PC-3 (cell line): Measurements from ENCODE around the gene OPALIN. TPM values are rescaled to one million over a fixed set of nuclear protein-coding genes. Genes with fewer than 3 reads are reported as not detected.

Experiments used
- ATAC-seq: fragments of 200-7000 bp; cut with Tn5 transposase; 2 replicates; pipeline ENCODE4 v1.9.1; 2020; ENCODE audit warnings: mild to moderate bottlenecking, moderate library complexity
- BruUV-seq: library from RNA; stranded (reverse); fragments of 400-500 nt; replicated peaks from 2 replicates; lab custom pipeline; 2021; lab: Mats Ljungman, UMichigan
- CTCF ChIA-PET: fragments of 300-600 bp; sonication (Branson Sonifier 250); formaldehyde crosslinking; loops from one replicate; lab custom pipeline; 2022; ENCODE audit warnings: antibody characterized with exemption; lab: Charles Lee
- POLR2A ChIA-PET: fragments of 300-600 bp; sonication (Branson Sonifier 250); formaldehyde crosslinking; loops from one replicate; lab custom pipeline; 2022; ENCODE audit warnings: antibody characterized with exemption; ENCODE audit not compliant: unreplicated experiment; lab: Charles Lee
- DNase-seq: peaks from one replicate; pipeline ENCODE4 v3.0.0-alpha.2; 2015
- H2AFZ ChIP-seq: fragments of 300-600 bp; sonication (generic); 2 replicates; pipeline ENCODE4 v1.6.0; 2016; ENCODE audit warnings: antibody characterized with exemption, low read length
- H3F3A ChIP-seq: fragments of 300-600 bp; sonication (generic); one replicate; pipeline ENCODE4 v1.6.0; 2017; ENCODE audit warnings: antibody characterized with exemption, low read length, control low read depth, mild to moderate bottlenecking; ENCODE audit not compliant: unreplicated experiment
- H3K27ac ChIP-seq: fragments of 300-600 bp; sonication (generic); 2 replicates; pipeline ENCODE4 v1.5.1; 2016; ENCODE audit warnings: mild to moderate bottlenecking, low read length
- H3K27me3 ChIP-seq: fragments of 300-600 bp; sonication (generic); 2 replicates; pipeline ENCODE4 v1.6.1; 2016; ENCODE audit warnings: low read length, mixed read lengths
- H3K36me3 ChIP-seq: fragments of 300-600 bp; sonication (generic); 2 replicates; pipeline ENCODE4 v1.6.1; 2016; ENCODE audit warnings: low read depth, mixed run types, low read length, mixed read lengths
- H3K4me1 ChIP-seq: fragments of 300-600 bp; sonication (generic); 2 replicates; pipeline ENCODE4 v1.5.1; 2016; ENCODE audit warnings: low read length; ENCODE audit not compliant: insufficient read depth
- H3K4me2 ChIP-seq: fragments of 300-600 bp; sonication (generic); 2 replicates; pipeline ENCODE4 v1.6.0; 2016; ENCODE audit warnings: low read length
- H3K4me3 ChIP-seq: fragments of 300-600 bp; sonication (generic); 2 replicates; pipeline ENCODE4 v1.5.1; 2016; ENCODE audit warnings: mild to moderate bottlenecking, low read length, mixed read lengths
- H3K79me2 ChIP-seq: fragments of 300-600 bp; sonication (generic); 2 replicates; pipeline ENCODE4 v1.6.1; 2017; ENCODE audit warnings: low read length, mixed read lengths
- H3K9ac ChIP-seq: fragments of 300-600 bp; sonication (generic); 2 replicates; pipeline ENCODE4 v1.6.0; 2016; ENCODE audit warnings: mild to moderate bottlenecking, low read length
- H3K9me2 ChIP-seq: fragments of 300-600 bp; sonication (generic); replicated peaks from 2 replicates; pipeline ENCODE4 v1.6.1; 2016; ENCODE audit warnings: mixed run types, low read length, mixed read lengths
- H3K9me3 ChIP-seq: fragments of 300-600 bp; sonication (generic); 2 replicates; pipeline ENCODE4 v1.6.1; 2016; ENCODE audit warnings: low read length, mixed read lengths
- H4K20me1 ChIP-seq: fragments of 300-600 bp; sonication (generic); 2 replicates; pipeline ENCODE4 v1.6.1; 2016; ENCODE audit warnings: low read length, mixed read lengths
- CTCF ChIP-seq: fragments of 300-600 bp; sonication (generic); conservative IDR thresholded peaks from 2 replicates; pipeline ENCODE4 v1.5.1; 2017; ENCODE audit warnings: antibody characterized with exemption, low read depth, mild to moderate bottlenecking, low read length
- EZH2 ChIP-seq: fragments of 300-600 bp; sonication (generic); IDR thresholded peaks from one replicate; pipeline ENCODE4 v1.6.1; 2017; ENCODE audit warnings: antibody characterized with exemption, mild to moderate bottlenecking, low read length; ENCODE audit not compliant: unreplicated experiment
- EZH2phosphoT487 ChIP-seq: fragments of 300-600 bp; sonication (generic); IDR thresholded peaks from 2 replicates; pipeline ENCODE4 v1.6.1; 2018; ENCODE audit warnings: mild to moderate bottlenecking, antibody characterized with exemption, low read length, borderline replicate concordance
- intact Hi-C: fragments of 100-400 bp; cut with micrococcal nuclease; formaldehyde crosslinking; loops from 2 replicates; pipeline ENCODE4 v1.9.0; 2023
- total RNA-seq: library from RNA; depleted of rRNA; stranded (reverse); fragments of >200 nt; gene quantifications from 2 replicates; pipeline ENCODE4 v1.2.3, GENCODE V29; 2014

OPALIN gene
- total RNA-seq, 1 experiment from 2014 or later = not detected

- intact Hi-C loops = no loop called here
- CTCF ChIA-PET = no interaction called here
- H3K4me3 ChIP-seq = no peak overlapping the region
These were observed 814 bp upstream of the OPALIN start for GRCh38 chr10:96359616-96360015.

GRCh38 chr10:96357038-96357620, 1.7 kb downstream of the OPALIN start:
- no peaks in the 10 kb centered on the region for H3K36me3 ChIP-seq
- H4K20me1 ChIP-seq = no peaks in the 10 kb centered on the region
- no peak overlapping the region for H2AFZ ChIP-seq
- no peaks in the 10 kb centered on the region for H3K9me3 ChIP-seq
- ATAC-seq = no peak
- H3K4me2 ChIP-seq = no peak overlapping the region
- H3K27me3 ChIP-seq = peaks cover 55% of the 10 kb centered on the region
- H3K9me2 ChIP-seq = no peaks in the 10 kb centered on the region
- H3K9ac ChIP-seq = no peak overlapping the region
- H3K4me3 ChIP-seq = no peak overlapping the region
- POLR2A ChIA-PET = no interaction called here
- no peaks in the 10 kb centered on the region for H3K4me1 ChIP-seq
- intact Hi-C loops = no loop called here
- H3F3A ChIP-seq = no peaks in the 10 kb centered on the region
- CTCF ChIA-PET = no interaction called here
- no peak overlapping the region for H3K27ac ChIP-seq
- H3K79me2 ChIP-seq = no peaks in the 10 kb centered on the region
- no peak for DNase-seq
- TF ChIP-seq EZH2phosphoT487 = no peak
- TF ChIP-seq EZH2 = no peak
- TF ChIP-seq CTCF = no peak
- BruUV-seq = no TSS peak

More at GRCh38 chr10:96359616-96360015, 814 bp upstream of the OPALIN start:
- no peaks in the 10 kb centered on the region for H4K20me1 ChIP-seq
- TF ChIP-seq EZH2 = no peak
- TF ChIP-seq EZH2phosphoT487 = no peak
- no peak for TF ChIP-seq CTCF
- no peaks in the 10 kb centered on the region for H3K4me1 ChIP-seq
- H3K36me3 ChIP-seq = no peaks in the 10 kb centered on the region
- DNase-seq = no peak
- no peak for ATAC-seq
- BruUV-seq = no TSS peak
- no peak overlapping the region for H3K4me2 ChIP-seq
- POLR2A ChIA-PET = no interaction called here
- no peaks in the 10 kb centered on the region for H3F3A ChIP-seq
- no peaks in the 10 kb centered on the region for H3K79me2 ChIP-seq
- H3K9me2 ChIP-seq = no peaks in the 10 kb centered on the region
- no peak overlapping the region for H2AFZ ChIP-seq
- no peak overlapping the region for H3K27ac ChIP-seq
- peaks cover 55% of the 10 kb centered on the region for H3K27me3 ChIP-seq
- no peak overlapping the region for H3K9ac ChIP-seq
- no peaks in the 10 kb centered on the region for H3K9me3 ChIP-seq

- Histone ChIP-seq H3K36me3 (no peaks in the 10 kb centered on the region), H3F3A (no peaks in the 10 kb centered on the region), H3K79me2 (no peaks in the 10 kb centered on the region), H3K9ac (no peak overlapping the region), H3K27me3 (peaks cover 29% of the 10 kb centered on the region), H4K20me1 (no peaks in the 10 kb centered on the region), H3K4me3 (no peak overlapping the region), H2AFZ (no peak overlapping the region), H3K4me1 (no peaks in the 10 kb centered on the region), H3K27ac (no peak overlapping the region), H3K9me3 (no peaks in the 10 kb centered on the region), H3K9me2 (no peaks in the 10 kb centered on the region), H3K4me2 (no peak overlapping the region)
- no peak for ATAC-seq
- BruUV-seq = no TSS peak
- TF ChIP-seq EZH2 (no peak), CTCF (no peak), EZH2phosphoT487 (no peak)
- CTCF ChIA-PET = no interaction called here
- POLR2A ChIA-PET = no interaction called here
- intact Hi-C loops = no loop called here
- no peak for DNase-seq
These were observed 6.2 kb downstream of the OPALIN start for GRCh38 chr10:96352582-96352981.
